Glutamatergic neuron (in vitro differentiated cells): ENCODE measurements around the gene TRIM25. TPM values are rescaled to one million over a fixed set of nuclear protein-coding genes. Genes with fewer than 3 reads are reported as not detected.

Experiments
- DNase-seq: peaks from one replicate; pipeline ENCODE4 v3.0.0; 2022
- H3K27ac Mint-ChIP-seq: one replicate; pipeline ENCODE4 v1.8.0; 2020; ENCODE audit warnings: mild to moderate bottlenecking, mixed read lengths, inconsistent platforms; ENCODE audit not compliant: unreplicated experiment
- H3K27me3 Mint-ChIP-seq: one replicate; pipeline ENCODE4 v1.8.0; 2020; ENCODE audit warnings: mild to moderate bottlenecking, moderate library complexity, mixed read lengths, inconsistent platforms; ENCODE audit not compliant: unreplicated experiment
- H3K36me3 Mint-ChIP-seq: one replicate; pipeline ENCODE4 v1.8.0; 2020; ENCODE audit warnings: mild to moderate bottlenecking, mixed read lengths, inconsistent platforms; ENCODE audit not compliant: unreplicated experiment
- H3K4me1 Mint-ChIP-seq: one replicate; pipeline ENCODE4 v1.8.0; 2020; ENCODE audit warnings: mild to moderate bottlenecking, low read depth, mixed read lengths, inconsistent platforms; ENCODE audit not compliant: unreplicated experiment
- H3K4me3 Mint-ChIP-seq: one replicate; pipeline ENCODE4 v1.8.0; 2020; ENCODE audit warnings: mild to moderate bottlenecking, mixed read lengths, inconsistent platforms; ENCODE audit not compliant: unreplicated experiment
- H3K9me3 Mint-ChIP-seq: one replicate; pipeline ENCODE4 v1.8.0; 2020; ENCODE audit warnings: mild to moderate bottlenecking, moderate library complexity, mixed read lengths, inconsistent platforms; ENCODE audit not compliant: unreplicated experiment
- CTCF ChIP-seq: fragments of 200-600 bp; sonication (generic); IDR thresholded peaks from one replicate; pipeline ENCODE4 v1.5.0; 2021; ENCODE audit not compliant: partially characterized antibody, unreplicated experiment
- total RNA-seq: library from RNA; stranded (reverse); fragmentation: NEBNext Ultra II Directional; extraction: Animal tissue kit (Norgen Biotek cat#: 25700); gene quantifications from one replicate; pipeline ENCODE4 v1.2.1, GENCODE V29; 2021; ENCODE audit not compliant: unreplicated experiment

TRIM25 gene
- total RNA-seq, 1 donor from 2014 or later, result 1.9 TPM

- TF ChIP-seq CTCF, result no peak
- Mint-ChIP-seq H3K27me3 (no peaks in the 10 kb centered on the region), H3K4me1 (no peaks in the 10 kb centered on the region), H3K9me3 (peaks cover 7% of the 10 kb centered on the region), H3K4me3 (no peak overlapping the region), H3K27ac (no peak overlapping the region), H3K36me3 (peaks cover 19% of the 10 kb centered on the region)
- DNase-seq, result no peak
These were observed 23.5 kb downstream of the TRIM25 start for GRCh38 chr17:56890390-56890789.

DNA sequence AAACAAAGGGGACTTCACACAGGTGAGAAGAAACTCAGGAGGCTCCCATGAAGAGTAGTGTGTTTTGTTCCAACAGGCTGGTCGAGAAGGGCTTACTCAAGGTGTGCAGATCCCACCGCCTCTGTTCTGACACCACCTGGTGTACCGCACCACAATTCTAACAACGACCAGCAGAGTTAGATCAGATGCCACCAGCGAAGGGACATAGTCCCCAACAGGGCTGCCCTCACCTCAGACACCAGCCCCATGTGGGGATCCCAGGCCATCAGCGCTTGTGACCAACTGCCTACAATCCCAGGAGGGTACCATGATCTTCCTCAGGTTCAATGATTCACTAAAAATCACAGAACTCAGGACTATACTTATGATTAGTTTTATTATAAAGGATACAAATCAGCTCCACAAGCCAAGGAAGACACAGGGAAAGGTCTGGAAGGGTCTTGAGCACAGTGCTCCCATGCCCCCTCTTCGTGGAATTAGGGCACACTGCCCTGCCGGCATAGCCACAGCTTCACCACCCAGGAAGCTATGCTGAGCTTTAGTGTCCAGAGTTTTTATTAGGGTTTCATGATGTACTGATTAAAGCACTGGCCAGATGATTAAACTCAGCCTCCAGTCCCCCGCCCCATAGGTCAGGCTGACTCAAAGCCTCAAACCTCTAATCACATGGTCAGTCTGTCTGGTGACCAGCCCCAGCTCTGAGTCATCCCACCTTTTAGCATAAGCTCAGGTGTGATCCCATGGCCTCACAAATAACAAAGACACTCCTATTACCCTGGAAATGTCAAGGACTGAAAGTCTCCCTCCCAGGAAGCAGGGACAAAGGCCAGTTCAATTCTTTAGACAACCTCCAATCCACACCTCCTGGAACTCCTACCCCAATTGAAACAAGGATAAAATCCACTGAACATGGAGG is 26.0 kb downstream of the TRIM25 start:
- TF ChIP-seq CTCF, result no peak
- Mint-ChIP-seq H3K4me1 (no peaks in the 10 kb centered on the region), H3K36me3 (peaks cover 22% of the 10 kb centered on the region), H3K4me3 (no peak overlapping the region), H3K27me3 (peaks cover 1% of the 10 kb centered on the region), H3K9me3 (peaks cover 7% of the 10 kb centered on the region), H3K27ac (no peak overlapping the region)
- no peak for DNase-seq

DNA sequence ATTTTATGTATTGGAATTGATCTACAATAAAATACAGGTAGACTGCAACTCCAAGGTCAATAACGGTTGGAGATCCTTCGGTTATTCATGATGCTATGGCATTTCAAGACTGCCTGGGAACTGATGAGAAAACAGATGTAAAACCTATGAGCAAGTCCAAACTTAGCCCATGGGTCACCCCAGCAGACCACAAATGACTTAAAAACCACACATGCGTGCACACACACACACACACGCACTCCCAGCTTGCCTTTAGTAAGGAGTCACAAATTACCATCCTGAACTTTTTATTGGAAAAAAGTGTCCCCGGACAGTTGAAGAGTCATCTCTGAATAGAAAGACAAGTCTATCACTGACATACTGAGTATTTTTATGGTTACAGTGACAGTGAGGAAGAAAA is 26.7 kb downstream of the TRIM25 start:
- Mint-ChIP-seq H3K36me3 (peaks cover 16% of the 10 kb centered on the region), H3K4me3 (no peak overlapping the region), H3K4me1 (no peaks in the 10 kb centered on the region), H3K9me3 (peaks cover 7% of the 10 kb centered on the region), H3K27me3 (peaks cover 1% of the 10 kb centered on the region), H3K27ac (no peak overlapping the region)
- TF ChIP-seq CTCF, result no peak
- DNase-seq, result no peak

- no peak for TF ChIP-seq CTCF
- no peak for DNase-seq
- Mint-ChIP-seq H3K27ac (no peak overlapping the region), H3K4me1 (no peaks in the 10 kb centered on the region), H3K4me3 (no peak overlapping the region), H3K9me3 (peaks cover 7% of the 10 kb centered on the region), H3K36me3 (peaks cover 15% of the 10 kb centered on the region), H3K27me3 (peaks cover 1% of the 10 kb centered on the region)
These were observed 27.5 kb downstream of the TRIM25 start for GRCh38 chr17:56886288-56886731.

- peaks cover 1% of the 10 kb centered on the region for H3K27me3 Mint-ChIP-seq
- H3K4me1 Mint-ChIP-seq, result no peaks in the 10 kb centered on the region
- TF ChIP-seq CTCF, result no peak
- no peak overlapping the region for H3K4me3 Mint-ChIP-seq
- H3K9me3 Mint-ChIP-seq, result peaks cover 7% of the 10 kb centered on the region
- DNase-seq, result no peak
- H3K36me3 Mint-ChIP-seq, result peaks cover 15% of the 10 kb centered on the region
- no peak overlapping the region for H3K27ac Mint-ChIP-seq
These were observed 28.6 kb downstream of the TRIM25 start for GRCh38 chr17:56885312-56885657.
